ENCODE data around the gene NEDD4L. TPM values are rescaled to one million over a fixed set of nuclear protein-coding genes. Genes with fewer than 3 reads are reported as not detected.

Gene NEDD4L
- total RNA-seq, 2 experiments from 2014 or later = 3.2 to 3.3 TPM

GRCh38 chr18:58026857-58027256, 17.2 kb upstream of the NEDD4L start:
- H3K9me3 ChIP-seq (ENCODE audit: low read length) = no peaks in the 10 kb centered on the region
- H2AFZ ChIP-seq (ENCODE audit: low read length) = no peak overlapping the region
- POLR2A ChIA-PET = interaction anchor here (0.7 kb wide), 1 partner anchor 35 kb away, joined by 4 read pairs; no protein-coding TSS in a partner anchor

GRCh38 chr18:58027341-58027740, 16.7 kb upstream of the NEDD4L start:
- H2AFZ ChIP-seq (ENCODE audit: low read length) = no peak overlapping the region
- no peak overlapping the region for H3K27ac ChIP-seq (ENCODE audit: low read depth, low read length, poor library complexity, severe bottlenecking)
- H3K4me2 ChIP-seq (ENCODE audit: low read length) = no peak overlapping the region
- ChIA-PET POLR2A (interaction anchor here (0.7 kb wide), 1 partner anchor 34 kb away, joined by 4 read pairs; no protein-coding TSS in a partner anchor), CTCF (ENCODE audit: unreplicated experiment) (no interaction called here)
- H3K4me3 ChIP-seq (ENCODE audit: low read depth, low read length, poor library complexity, severe bottlenecking) = no peak overlapping the region
- intact Hi-C loops (cut with micrococcal nuclease; ENCODE audit: unreplicated experiment) = no loop called here
- no peak for DNase-seq (ENCODE audit: low spot score)
- BruUV-seq (replicated peaks) = no TSS peak
- no peaks in the 10 kb centered on the region for H3K4me1 ChIP-seq (ENCODE audit: insufficient read depth, low read length, poor library complexity, severe bottlenecking)
- no peaks in the 10 kb centered on the region for H3K79me2 ChIP-seq (ENCODE audit: insufficient read depth, low read depth, low read length)
- H3K9me2 ChIP-seq (ENCODE audit: insufficient read depth, low read length) = no peaks in the 10 kb centered on the region
- no peaks in the 10 kb centered on the region for H3K36me3 ChIP-seq (ENCODE audit: insufficient read depth, low read length)
- H3K9me3 ChIP-seq (ENCODE audit: low read length) = no peaks in the 10 kb centered on the region
- TF ChIP-seq CTCF (conservative IDR thresholded peaks at IDR 0.05; ENCODE audit: low read length) = no peak
- H4K20me1 ChIP-seq (ENCODE audit: insufficient read depth, low read length) = no peaks in the 10 kb centered on the region

More at GRCh38 chr18:58026857-58027256, 17.2 kb upstream of the NEDD4L start:
- CTCF ChIA-PET (ENCODE audit: unreplicated experiment) = no interaction called here
- no peak overlapping the region for H3K4me3 ChIP-seq (ENCODE audit: low read depth, low read length, poor library complexity, severe bottlenecking)
- intact Hi-C loops (cut with micrococcal nuclease; ENCODE audit: unreplicated experiment) = no loop called here
- no peaks in the 10 kb centered on the region for H3K9me2 ChIP-seq (ENCODE audit: insufficient read depth, low read length)
- H3K4me2 ChIP-seq (ENCODE audit: low read length) = no peak overlapping the region
- H3K36me3 ChIP-seq (ENCODE audit: insufficient read depth, low read length) = no peaks in the 10 kb centered on the region
- no peak for DNase-seq (ENCODE audit: low spot score)
- H3K27ac ChIP-seq (ENCODE audit: low read depth, low read length, poor library complexity, severe bottlenecking) = no peak overlapping the region
- no TSS peak for BruUV-seq (replicated peaks)
- TF ChIP-seq CTCF (conservative IDR thresholded peaks at IDR 0.05; ENCODE audit: low read length) (no peak), EZH2phosphoT487 (IDR thresholded peaks at IDR 0.05; ENCODE audit: borderline replicate concordance, low read depth, low read length) (no peak)
- H3K79me2 ChIP-seq (ENCODE audit: insufficient read depth, low read depth, low read length) = no peaks in the 10 kb centered on the region
- H4K20me1 ChIP-seq (ENCODE audit: insufficient read depth, low read length) = no peaks in the 10 kb centered on the region
- no peaks in the 10 kb centered on the region for H3K4me1 ChIP-seq (ENCODE audit: insufficient read depth, low read length, poor library complexity, severe bottlenecking)

- POLR2A ChIA-PET = no interaction called here
These were observed 15.8 kb upstream of the NEDD4L start for GRCh38 chr18:58028109-58028784.

More at GRCh38 chr18:58028109-58028784, 15.8 kb upstream of the NEDD4L start:
- BruUV-seq (replicated peaks) = no TSS peak
- DNase-seq (ENCODE audit: low spot score) = no peak
- H3K27ac ChIP-seq (ENCODE audit: low read depth, low read length, poor library complexity, severe bottlenecking) = no peak overlapping the region
- no peak overlapping the region for H3K4me3 ChIP-seq (ENCODE audit: low read depth, low read length, poor library complexity, severe bottlenecking)
- no peaks in the 10 kb centered on the region for H3K4me1 ChIP-seq (ENCODE audit: insufficient read depth, low read length, poor library complexity, severe bottlenecking)
- H3K4me2 ChIP-seq (ENCODE audit: low read length) = no peak overlapping the region
- H2AFZ ChIP-seq (ENCODE audit: low read length) = no peak overlapping the region
- H3K36me3 ChIP-seq (ENCODE audit: insufficient read depth, low read length) = no peaks in the 10 kb centered on the region
- H3K79me2 ChIP-seq (ENCODE audit: insufficient read depth, low read depth, low read length) = no peaks in the 10 kb centered on the region
- H3K9me3 ChIP-seq (ENCODE audit: low read length) = no peaks in the 10 kb centered on the region
- no peaks in the 10 kb centered on the region for H4K20me1 ChIP-seq (ENCODE audit: insufficient read depth, low read length)
- TF ChIP-seq CTCF (conservative IDR thresholded peaks at IDR 0.05; ENCODE audit: low read length) (no peak), EZH2phosphoT487 (IDR thresholded peaks at IDR 0.05; ENCODE audit: borderline replicate concordance, low read depth, low read length) (no peak)
- CTCF ChIA-PET (ENCODE audit: unreplicated experiment) = no interaction called here
- H3K9me2 ChIP-seq (ENCODE audit: insufficient read depth, low read length) = no peaks in the 10 kb centered on the region
- intact Hi-C loops (cut with micrococcal nuclease; ENCODE audit: unreplicated experiment) = no loop called here

All from OCI-LY7 (cell line).